Ovary (tissue), 3 donors: ENCODE measurements around the gene FAM193A.

ENCODE experiments used
- CTCF ChIP-seq, 3 donors: fragments of 450-650 bp in 2 of 3; fragments of 200-600 bp in 1 of 3; IDR thresholded peaks; one replicate each; pipeline versions ENCODE4 v1.5.1 to v1.8.0; 2016 to 2022; ENCODE audit warnings: antibody characterized with exemption in 3 of 3, mild to moderate bottlenecking in 1 of 3
- EP300 ChIP-seq: sonication (generic); formaldehyde crosslinking; IDR thresholded peaks from one replicate; pipeline ENCODE4 v1.6.1; 2017; ENCODE audit warnings: antibody characterized with exemption
- POLR2A ChIP-seq: fragments of 450-650 bp; IDR thresholded peaks from one replicate; pipeline ENCODE4 v1.6.1; 2017; ENCODE audit warnings: antibody characterized with exemption, mild to moderate bottlenecking, moderate library complexity
- donor health status: DM: no; HTN: no; CAD: no.

- TF ChIP-seq CTCF (IDR thresholded peaks at IDR 0.05) (no peak), POLR2A (no peak), EP300 (no peak)
Measured at GRCh38 chr4:2637956-2638552, 101.6 kb downstream of the FAM193A start.
